Bronchial epithelial cell (primary cell): ENCODE measurements around the gene ANKRD7. TPM values are rescaled to one million over a fixed set of nuclear protein-coding genes. Genes with fewer than 3 reads are reported as not detected.

ENCODE experiments used
- DNase-seq: peaks from one replicate; pipeline ENCODE4 v3.0.0-alpha.2; 2010; ENCODE audit warnings: low read depth
- FAIRE-seq: peaks from 2 replicates; lab custom pipeline; 2011; peaks lifted over from hg19 to GRCh38; lab: Jason Lieb, UNC
- H3K27me3 ChIP-seq: 2 replicates; pipeline ENCODE4 v1.5.1; 2011; ENCODE audit warnings: low read length; ENCODE audit not compliant: control insufficient read depth, insufficient read depth
- H3K36me3 ChIP-seq: 2 replicates; pipeline ENCODE4 v1.5.1; 2011; ENCODE audit warnings: low read length; ENCODE audit not compliant: control insufficient read depth, insufficient read depth
- H3K4me3 ChIP-seq: 2 replicates; pipeline ENCODE4 v1.5.1; 2011; ENCODE audit warnings: mild to moderate bottlenecking, low read depth, low read length, control low read depth
- total RNA-seq: library from RNA; depleted of rRNA; stranded (reverse); fragments of >200 nt; gene quantifications from 2 replicates; pipeline ENCODE4 v1.2.1, GENCODE V29; 2014
- TF ChIP-seq, protein P1 (sequence below): IDR thresholded peaks from 2 replicates; pipeline ENCODE4 v1.5.1; 2011; ENCODE audit warnings: mild to moderate bottlenecking, moderate library complexity, low read length, control low read depth, inconsistent platforms; ENCODE audit not compliant: insufficient read depth, severe bottlenecking

ANKRD7 gene
- total RNA-seq, 1 donor from 2014 or later = 0.26 TPM

DNA sequence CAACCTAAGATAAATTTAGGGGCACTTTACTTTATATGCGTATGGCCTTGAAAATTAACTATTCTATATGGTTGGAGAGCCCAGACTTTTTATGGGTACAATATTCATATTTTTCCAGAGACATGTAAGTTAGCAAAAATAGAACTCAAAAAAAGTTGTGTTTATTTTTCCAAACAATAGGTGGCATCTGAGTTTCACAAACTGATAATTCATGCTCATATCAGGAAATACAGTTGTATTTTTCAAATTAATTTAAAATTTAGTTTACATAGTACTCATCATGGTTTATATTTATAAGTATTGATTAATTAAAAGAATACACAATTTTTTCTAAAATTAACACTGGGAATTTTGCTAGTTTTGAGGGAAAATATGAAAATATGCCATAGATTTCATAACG lies 34.6 kb downstream of the ANKRD7 start:
- FAIRE-seq = no peak
- H3K4me3 ChIP-seq = no peak overlapping the region
- no peaks in the 10 kb centered on the region for H3K27me3 ChIP-seq
- TF ChIP-seq, protein P1, sequence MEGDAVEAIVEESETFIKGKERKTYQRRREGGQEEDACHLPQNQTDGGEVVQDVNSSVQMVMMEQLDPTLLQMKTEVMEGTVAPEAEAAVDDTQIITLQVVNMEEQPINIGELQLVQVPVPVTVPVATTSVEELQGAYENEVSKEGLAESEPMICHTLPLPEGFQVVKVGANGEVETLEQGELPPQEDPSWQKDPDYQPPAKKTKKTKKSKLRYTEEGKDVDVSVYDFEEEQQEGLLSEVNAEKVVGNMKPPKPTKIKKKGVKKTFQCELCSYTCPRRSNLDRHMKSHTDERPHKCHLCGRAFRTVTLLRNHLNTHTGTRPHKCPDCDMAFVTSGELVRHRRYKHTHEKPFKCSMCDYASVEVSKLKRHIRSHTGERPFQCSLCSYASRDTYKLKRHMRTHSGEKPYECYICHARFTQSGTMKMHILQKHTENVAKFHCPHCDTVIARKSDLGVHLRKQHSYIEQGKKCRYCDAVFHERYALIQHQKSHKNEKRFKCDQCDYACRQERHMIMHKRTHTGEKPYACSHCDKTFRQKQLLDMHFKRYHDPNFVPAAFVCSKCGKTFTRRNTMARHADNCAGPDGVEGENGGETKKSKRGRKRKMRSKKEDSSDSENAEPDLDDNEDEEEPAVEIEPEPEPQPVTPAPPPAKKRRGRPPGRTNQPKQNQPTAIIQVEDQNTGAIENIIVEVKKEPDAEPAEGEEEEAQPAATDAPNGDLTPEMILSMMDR = no peak
- DNase-seq = peak; percentile 20
- H3K36me3 ChIP-seq = no peaks in the 10 kb centered on the region

DNA sequence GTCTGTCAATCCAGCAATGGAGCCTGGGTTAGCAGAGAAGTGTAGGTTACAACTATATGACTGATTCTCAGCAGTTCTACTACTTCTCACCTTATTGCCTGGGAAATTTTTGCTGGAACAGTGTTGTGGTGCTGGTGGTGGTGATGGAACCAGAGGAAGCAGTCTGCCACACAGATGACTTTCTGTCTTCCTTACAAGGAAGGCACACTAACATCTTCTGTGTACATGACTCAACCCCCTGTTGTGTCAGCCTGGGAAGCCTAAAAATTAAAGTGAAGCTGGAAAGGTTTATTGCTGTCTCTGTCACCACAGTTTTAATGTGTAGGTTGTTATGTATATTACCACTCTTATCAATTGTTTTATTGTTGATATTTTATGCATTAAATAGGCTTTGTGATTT lies 40.3 kb downstream of the ANKRD7 start:
- Histone ChIP-seq H3K27me3 (no peaks in the 10 kb centered on the region), H3K4me3 (no peak overlapping the region), H3K36me3 (no peaks in the 10 kb centered on the region)
- FAIRE-seq (no peak), DNase-seq (no peak)
- TF ChIP-seq, protein P1 = no peak

DNA sequence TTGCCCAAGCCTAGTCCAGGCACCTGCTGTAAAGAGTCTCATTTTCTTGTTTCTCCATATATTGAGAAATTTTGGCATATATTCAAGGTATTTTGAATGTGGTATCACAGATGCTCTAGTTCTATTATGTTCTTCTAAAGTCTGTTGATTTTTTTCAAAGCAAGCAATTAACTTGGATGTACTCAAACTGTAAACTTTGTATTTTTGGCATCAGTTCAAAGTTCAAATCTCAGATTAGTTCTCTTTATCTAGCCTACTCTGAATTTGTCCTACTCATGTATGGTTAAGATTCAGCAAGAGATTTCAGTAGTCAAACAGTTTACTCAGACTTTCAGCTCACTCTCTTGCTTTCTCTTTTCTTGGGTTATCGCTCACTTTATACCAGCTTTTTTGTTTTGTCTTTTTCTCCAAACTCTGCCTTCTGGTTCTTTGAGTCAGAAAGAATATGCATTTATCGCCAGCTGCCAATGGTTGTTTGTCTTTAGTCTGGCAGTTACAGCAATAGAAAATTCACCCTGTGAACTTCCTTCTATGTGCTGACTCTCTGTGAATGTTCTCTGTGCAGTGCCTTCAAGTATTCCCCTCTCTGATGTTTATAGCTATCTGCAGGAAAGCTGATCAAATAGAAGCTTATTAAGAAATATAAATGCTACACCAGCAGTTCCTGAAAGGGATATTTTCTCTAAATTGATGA lies 56.0 kb downstream of the ANKRD7 start:
- Histone ChIP-seq H3K36me3 (no peaks in the 10 kb centered on the region), H3K27me3 (no peaks in the 10 kb centered on the region), H3K4me3 (no peak overlapping the region)
- no peak for DNase-seq
- TF ChIP-seq, protein P1 = no peak
- no peak for FAIRE-seq

DNA sequence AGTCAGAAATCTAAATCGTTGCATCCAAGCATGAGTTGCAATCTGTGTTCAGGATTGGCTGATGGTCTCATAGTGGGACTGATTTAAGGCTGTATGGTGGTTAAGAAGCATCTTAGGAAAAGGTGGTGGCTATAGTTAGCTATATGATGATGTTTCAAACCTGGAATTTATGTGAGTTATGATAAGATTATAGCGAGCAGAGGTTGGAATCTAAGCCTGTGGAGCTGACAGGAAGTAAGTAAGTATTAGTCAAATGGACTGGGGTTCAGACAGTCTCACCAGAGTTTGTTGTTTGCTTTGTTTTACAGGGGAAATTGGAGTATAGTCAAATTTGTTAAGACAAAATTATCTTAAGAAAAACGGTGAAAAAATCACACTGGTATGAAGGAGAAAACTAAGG lies 56.7 kb downstream of the ANKRD7 start:
- no peak for DNase-seq
- no peaks in the 10 kb centered on the region for H3K36me3 ChIP-seq
- H3K27me3 ChIP-seq = no peaks in the 10 kb centered on the region
- no peak for FAIRE-seq
- TF ChIP-seq, protein P1 = no peak
- H3K4me3 ChIP-seq = no peak overlapping the region

DNA sequence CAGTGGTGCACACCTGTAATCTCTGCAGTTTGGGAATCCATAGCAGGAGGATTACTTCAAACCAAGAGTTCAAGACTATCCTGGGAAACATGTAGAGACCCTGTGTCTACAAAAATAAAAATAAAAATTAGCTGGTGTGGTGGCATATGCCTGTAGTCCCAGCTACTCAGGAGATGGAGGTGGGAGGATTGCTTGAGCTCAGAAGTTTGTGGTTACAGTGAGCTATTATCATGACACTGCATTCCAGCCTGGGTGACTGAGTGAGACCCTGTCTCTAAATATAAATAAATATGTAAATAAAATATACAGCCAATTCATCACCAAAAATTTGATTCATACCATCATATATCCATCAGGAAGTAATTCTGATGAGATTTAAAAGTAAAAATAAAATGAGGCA lies 60.9 kb downstream of the ANKRD7 start:
- DNase-seq = no peak
- H3K4me3 ChIP-seq = no peak overlapping the region
- TF ChIP-seq, protein P1 = no peak
- no peak for FAIRE-seq
- H3K27me3 ChIP-seq = no peaks in the 10 kb centered on the region
- H3K36me3 ChIP-seq = no peaks in the 10 kb centered on the region

DNA sequence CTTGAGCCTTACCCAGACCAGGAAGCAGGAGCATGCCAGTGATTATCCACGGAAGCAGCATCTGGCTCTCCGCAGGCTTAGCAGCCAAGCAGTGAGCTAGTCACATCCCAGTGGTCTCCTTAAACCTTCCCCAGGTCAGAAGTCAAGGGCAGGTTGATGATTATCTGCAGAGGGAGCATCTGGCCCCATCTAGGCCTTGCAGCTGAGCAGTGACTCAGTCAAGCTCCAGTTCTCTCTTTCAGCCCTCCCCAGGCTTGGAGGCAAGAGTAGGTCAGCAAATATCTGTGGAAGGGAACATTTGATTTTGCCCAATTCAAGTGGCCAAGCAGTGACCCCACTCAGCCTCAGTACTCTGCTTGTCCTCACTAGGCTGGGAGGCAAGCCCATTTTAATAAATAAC lies 61.6 kb downstream of the ANKRD7 start:
- FAIRE-seq (no peak), DNase-seq (no peak)
- Histone ChIP-seq H3K36me3 (no peaks in the 10 kb centered on the region), H3K4me3 (no peak overlapping the region), H3K27me3 (no peaks in the 10 kb centered on the region)
- TF ChIP-seq, protein P1 = no peak
